GM21390 (cell line): Measurements from ENCODE around the gene RALGAPA1.
"Not testable (repeated sequence)": the region's sequence is repeated elsewhere in the genome, so short reads cannot be mapped to it uniquely, and the experiment has no call there.

Experiments
- ATAC-seq: cut with Tn5 transposase; IDR thresholded peaks from one replicate; pipeline ENCODE4 v1.9.1; 2021; ENCODE audit not compliant: unreplicated experiment

Gene RALGAPA1

DNA sequence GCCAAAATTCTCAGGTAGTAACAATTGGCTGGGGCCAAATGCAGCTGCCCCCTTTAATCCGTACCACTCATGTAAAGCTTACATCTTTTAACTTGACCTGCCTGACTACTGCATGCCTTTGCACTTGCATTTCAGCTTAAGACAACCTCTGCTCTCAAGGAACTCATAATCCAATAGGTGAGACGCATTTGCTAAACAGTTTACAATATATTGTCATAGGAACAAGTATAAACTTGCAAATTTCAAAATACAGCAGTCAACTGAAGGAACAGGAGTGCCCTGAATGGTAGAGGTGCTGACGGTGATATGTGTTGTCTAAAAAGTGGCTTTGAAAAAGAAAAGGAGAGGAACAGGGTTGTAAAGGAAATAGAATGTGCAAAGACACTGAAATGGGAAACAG is 13.4 kb upstream of the RALGAPA1 start:
- no peak for ATAC-seq

DNA sequence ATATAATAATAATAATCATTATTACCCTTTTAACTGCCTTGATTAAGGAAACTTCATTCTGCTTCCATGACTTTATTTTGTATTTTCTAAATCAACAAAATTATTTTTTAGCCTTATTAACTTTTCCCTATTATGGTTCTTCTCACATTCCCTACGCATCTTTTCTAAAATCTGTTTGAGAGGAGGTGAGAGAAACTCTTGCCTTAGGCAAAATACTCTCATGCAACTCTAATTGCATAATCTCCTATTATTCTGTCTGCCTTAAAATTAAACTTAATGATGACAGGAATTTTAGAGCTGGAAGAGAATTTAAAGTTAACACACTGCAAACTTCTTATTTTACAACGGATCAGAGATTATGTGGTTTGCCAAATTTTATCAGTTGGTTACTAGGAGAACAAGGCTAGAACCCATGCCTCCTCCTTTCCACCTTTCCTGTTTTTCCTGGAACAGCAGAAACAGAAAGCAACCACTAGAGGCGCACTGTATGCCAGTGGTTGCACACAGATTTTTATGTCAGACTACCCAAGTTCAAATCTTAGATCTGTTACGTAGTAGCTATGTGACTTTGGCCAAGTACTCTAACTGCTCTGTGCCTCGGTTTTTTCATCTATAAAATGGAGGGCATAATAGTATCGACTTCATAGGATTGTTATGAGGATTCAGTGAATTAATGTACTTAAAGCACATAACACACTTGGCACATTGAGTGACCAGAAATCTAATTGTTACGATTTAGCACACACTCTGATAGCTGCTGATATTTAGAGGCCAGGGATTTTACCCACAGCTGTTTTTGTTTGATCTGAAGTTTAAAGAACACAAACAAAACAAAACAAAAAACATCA is 12.7 kb upstream of the RALGAPA1 start:
- no peak for ATAC-seq

DNA sequence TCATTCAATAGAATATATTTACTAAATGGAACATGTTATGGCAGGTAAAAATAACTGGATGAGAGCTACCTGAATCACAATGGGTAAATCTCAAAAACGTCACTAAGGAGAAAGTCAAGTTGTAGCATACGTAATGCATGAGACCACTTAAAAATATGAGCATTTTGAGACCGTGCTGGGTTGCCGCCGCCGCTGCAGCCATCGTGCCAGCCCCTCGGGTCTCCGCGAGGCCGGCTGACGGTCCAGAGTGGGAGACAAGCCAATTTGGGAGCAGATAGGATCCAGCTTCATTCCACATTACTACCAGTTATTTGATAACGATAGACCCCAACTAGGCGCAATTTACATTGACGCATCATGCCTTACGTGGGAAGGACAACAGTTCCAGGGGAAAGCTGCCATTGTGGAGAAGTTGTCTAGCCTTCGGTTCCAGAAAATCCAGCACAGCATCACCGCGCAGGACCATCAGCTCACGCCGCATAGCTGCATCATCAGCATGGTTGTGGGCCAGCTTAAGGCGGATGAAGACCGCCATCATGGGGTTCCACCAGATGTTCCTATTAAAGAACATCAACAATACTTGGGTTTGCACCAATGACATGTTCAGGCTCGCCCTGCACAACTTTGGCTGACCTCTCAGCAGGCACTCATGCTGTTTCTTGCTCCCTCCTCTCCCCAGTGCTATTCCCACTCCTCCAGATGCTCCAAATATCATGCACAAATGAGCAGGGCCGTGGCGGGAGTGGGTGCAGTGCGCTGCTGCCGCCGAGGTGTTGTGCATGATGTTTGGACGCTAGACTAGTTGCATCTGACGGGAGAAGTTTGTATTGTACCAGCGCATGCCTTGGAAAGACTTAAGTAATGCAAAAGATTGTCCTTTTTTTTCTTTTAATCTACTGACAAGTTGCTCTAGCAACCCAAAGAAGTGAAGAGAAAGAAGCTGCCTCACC is 10.8 kb upstream of the RALGAPA1 start:
- ATAC-seq = no peak

DNA sequence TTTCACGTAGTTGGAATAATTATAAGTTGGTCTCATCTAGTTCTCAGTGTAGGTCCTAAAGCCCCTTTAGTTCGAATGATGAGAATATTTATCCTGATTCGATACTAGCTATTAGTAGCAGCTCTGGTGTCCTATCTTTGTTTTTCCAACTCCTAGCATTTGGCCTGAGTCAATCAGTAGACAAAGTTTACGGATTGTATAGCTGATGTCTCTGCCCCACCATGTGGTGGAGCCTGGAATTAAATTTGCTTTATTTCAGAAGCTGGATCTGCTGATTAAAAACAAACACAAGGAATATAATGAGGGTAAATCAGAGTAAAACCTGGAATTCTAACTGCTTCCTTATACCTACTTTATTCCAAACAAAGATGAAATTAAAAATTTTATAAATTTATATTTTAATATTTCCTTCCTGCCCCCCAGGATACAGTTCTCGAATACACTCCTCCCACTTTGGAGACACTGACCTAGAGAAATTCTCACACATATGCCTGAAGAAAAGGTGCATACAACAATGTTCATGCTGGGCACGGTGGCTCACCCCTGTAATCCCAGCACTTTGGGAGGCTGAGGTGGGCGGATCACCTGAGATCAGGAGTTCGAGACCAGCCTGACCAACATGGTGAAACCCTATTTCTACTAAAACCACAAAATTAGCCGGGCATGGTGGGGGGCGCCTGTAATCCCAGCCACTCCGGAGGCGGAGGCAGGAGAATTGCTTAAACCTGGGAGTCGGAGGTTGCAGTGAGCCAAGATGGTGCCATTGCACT is 9.4 kb upstream of the RALGAPA1 start:
- no peak for ATAC-seq

DNA sequence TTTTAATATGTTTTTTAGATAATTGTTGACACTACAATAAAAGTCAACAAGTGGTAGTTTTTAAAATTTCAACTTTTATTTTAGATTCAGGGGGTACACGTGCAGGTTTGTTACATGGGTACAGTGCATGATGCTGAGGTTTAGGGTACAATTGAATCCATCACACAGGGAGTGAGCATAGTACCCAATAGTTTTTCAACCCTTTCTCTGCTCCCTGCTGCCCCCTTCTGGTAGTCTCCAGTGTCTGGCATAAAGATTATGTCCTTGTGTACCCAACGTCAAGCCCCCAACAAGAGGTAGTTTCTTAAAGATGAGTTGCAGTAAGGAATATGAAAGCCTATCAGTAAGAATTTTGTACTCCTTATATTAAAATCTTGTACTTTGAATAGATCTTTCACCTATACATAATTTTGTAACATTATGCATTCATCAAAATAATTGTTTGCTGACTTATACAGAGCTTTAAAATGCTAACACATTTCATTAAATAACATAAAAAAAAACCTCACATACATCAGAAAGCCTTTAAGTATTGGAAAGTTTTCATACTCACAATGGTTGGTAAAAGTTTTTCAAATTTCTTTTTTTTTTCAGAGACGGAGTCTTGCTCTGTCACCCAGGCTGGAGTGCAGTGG is 5.4 kb upstream of the RALGAPA1 start:
- no peak for ATAC-seq

DNA sequence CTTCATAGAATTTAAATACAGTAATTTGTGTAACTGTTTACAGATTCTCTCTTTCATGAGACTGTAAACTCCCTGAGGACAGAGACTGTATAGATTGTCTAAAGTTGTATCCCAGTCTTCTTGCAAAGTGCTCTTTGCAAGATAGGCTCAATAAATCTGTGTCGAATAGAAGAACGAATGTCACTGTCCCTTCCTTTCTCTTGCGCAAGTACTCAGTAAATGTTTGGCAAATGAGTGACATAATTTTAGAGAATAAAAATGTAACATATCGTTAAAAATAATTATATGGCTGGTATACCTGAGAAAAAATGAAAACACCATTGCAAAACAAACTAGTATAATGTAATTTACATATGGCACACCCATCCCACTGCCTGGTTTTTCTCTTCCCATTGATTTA is 1.9 kb upstream of the RALGAPA1 start:
- ATAC-seq = no peak

DNA sequence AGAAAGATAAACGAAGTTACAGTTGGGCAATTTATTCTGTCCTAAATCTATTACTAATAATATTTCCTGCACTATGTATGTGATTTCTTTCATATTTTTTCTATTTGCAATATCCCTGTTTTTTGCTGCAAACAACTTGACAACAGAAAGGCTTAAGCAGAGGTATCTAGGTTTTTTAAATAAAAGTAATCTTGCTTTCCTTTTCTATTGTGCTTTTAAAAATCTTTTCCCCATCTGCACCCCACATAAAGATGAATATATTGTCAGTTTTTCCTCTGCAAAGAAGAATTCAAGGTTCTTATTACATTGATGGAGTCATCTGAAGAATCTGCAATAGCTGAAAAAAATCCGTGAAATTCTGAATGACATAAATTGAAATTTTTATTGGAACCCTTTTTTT is 502 bp upstream of the RALGAPA1 start:
- ATAC-seq = no peak

DNA sequence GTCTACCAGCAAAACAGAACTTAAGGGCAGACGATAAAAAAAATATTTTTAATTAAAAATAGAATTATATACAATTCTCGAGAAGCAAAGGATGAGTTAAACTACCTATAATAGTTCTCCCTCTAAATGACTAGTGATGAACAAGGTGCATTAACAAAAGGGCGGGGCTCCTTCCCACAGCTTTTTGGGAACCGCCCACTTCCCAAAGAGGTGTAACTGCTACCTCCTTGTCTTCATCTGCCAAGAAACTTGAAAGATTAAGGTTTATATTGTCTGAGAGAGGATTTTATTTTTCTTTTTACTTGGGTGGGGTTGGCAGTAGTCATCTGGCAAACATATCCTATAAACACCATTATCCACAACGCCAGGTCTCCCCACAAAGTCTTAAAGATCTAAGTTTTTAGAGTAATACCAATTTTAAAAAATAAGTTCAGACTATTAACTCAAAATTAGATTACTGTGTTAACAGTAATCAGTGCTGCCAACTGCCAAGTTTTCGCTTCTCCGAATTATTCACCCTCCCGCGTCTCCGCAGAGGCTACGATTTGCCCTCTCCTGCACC is 938 bp downstream of the RALGAPA1 start:
- no peak for ATAC-seq

DNA sequence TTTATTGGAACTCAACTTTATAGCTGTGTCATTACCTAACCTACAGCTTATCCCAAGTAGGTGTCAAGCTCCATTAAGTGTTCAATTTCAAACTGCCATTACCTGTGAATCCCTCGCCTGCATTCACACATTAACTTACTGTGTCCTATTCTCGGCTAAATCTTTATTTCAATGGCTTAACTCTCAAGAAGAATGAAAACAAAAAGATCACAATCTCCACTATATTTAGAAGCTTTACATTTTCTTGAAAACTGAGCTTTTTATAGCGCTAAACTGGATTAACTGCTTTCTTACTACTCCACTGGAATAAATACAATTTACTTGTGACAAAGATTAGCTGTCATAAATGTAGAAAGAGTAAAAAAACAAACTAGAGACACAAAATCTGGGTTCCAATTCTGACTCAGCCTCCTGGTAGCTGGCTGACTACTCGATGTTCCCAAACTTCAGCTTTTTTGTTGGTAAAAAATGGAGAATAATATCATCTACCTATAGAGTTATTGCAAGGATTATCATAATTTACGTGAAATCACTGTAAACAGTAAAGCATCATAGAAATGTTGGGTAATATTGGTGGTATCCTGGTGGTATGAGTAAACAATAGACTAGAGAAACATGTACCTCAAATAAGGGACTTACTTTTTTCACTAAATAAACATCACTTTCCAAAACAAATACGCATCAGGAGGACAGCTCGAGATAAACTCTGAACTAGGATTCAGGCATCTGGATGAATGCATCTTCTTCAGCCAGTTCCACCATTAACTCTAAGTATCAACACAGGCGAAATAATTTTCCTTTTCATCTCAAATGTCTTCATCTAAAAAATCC is 1.7 kb downstream of the RALGAPA1 start:
- ATAC-seq = no peak

DNA sequence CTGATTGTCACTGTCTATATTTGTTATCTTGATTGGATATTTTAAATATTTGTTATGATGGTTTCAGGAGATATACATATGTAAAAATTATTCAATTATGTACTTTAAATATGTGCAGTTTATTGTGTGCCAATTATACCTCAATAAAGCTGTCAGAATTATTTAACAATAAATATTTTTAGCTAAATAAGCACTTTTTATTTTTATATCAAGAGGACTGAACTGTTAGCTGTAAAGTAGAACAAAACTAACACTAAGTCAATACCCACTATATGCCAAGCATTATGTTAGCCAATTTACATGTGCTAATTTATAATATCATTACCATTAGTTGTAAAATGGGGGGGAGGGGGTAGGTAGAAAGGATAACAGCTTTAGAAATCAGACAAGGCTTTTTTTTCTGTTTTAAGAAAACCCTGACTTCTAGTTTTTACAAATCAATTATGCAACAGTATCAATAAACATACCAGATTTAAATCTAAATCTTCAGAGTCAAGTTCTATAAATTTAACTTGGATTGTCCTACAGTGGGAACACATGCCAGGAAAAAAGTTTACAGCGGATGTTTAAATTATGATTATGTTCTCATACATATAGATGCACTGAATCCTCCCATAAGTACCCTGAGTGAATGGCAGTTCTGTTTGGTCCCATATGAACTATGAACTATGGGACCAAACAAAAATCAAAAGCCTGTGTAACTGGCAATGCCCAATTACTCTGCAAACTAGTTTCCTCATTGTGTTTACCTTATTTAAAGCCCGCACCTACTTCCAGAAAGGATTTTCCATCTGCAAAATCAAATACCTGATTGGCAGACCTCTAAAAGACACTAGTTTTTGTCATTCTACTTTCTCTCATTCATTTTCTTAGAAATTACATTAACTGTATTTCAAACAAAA is 2.8 kb downstream of the RALGAPA1 start:
- no peak for ATAC-seq

DNA sequence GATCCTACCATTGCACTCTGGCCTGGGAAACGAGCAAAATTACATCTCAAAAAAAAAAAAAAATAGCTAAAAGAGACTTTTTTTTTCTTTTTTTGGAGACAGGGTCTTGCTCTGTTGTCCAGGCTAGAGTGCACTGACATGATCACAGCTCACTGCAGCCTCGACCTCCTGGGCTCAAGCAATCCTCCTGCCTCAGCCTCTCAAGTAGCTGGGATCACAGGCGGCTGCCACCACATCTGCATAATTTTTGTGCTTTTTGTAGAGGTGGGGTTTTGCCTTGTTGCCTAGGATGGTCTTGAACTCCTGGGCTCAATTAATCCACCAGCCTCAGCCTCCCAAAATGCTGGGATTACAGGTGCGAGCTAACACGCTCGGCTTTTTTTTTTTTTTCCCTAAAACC is 11.3 kb downstream of the RALGAPA1 start:
- ATAC-seq = no peak

DNA sequence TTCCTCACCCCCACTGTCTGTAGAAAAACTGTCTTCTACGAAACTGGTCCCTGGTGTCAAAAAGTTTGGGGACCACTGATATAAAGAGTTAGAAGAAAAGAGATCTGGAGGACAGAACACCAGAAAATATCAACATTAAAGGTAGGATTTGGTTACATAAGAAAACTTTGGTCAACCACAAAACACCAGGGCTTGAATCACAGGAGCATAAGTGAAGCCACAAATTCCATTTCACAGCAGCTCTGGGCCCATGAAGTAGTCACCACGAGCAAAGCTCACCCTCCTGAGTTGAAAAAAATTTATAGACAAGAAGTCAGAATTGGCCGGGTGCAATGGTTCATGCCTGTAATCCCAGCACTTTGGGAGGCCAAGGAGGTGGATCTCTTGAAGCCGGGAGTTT is 19.4 kb downstream of the RALGAPA1 start:
- no peak for ATAC-seq

DNA sequence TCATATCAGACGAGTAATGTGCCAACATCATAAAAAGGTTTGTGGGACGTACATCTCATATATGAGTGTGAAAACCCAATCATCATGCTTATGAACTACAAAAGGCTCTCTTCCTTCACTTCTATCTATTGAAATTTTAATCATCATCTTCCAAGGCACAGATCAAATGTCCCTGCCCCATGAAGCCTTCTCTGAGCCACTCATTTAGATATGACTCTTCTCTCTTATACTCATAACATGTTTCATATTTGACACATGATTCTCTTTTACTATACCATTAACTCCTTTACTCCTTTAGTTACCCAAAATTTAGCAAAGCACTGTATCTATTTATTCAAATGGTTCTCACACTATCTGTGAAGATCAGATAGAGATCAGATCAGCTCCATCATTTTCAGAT is 22.2 kb downstream of the RALGAPA1 start:
- ATAC-seq = no peak

DNA sequence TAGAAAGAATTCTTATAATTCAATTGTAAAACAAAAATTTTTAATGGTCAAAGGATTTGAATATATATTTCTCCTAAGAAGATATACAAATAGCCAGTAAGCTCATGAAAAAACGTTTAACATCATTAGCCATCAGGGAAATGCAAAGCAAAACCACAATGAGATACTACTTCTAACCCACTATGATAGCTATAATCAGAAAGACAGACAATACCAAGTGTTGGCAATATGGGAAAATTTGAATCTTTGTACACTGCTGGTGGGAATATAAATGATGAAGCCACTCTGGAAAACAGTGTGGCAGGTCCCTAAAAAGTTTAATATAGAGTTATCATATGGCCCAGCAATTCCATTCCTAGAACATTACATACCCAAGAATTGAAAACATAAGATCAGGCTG is 25.4 kb downstream of the RALGAPA1 start:
- ATAC-seq = no peak

DNA sequence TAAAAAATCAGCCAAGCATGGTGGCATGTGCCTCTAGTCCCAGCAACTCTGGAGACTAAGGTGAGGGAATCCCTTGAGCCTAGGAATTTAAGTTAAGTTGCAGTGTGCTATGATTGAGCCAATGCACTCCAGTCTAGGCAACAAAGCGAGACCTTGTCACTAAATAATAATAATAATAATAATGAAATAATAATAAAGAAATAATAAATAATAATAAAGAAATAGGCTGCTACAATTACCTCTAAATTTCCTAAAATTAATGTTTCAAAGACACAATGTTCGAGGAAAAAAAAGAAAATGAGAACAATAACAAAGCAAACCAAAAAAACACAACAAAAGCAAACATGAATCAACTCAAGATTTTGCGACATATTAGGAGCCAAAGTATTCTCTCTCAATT is 29.7 kb downstream of the RALGAPA1 start:
- ATAC-seq = no peak

DNA sequence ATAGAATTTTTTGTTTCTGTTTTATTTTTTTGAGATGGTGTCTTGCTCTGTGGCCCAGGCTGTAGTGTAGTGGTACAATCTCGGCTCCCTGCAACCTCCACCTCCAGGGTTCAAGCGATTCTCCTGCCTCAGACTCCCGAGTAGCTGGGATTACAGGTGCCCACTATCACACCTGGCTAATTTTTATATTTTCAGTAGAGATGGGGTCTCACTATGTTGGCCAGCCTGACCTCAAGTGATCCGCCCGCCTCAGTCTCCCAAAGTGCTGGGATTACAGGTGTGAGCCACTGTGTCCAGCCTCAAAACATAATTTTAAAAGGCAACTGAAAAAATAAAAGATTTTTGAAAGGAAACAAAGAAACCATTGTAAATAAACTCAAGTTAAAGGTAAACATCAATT is 31.5 kb downstream of the RALGAPA1 start:
- ATAC-seq = not testable (repeated sequence)

DNA sequence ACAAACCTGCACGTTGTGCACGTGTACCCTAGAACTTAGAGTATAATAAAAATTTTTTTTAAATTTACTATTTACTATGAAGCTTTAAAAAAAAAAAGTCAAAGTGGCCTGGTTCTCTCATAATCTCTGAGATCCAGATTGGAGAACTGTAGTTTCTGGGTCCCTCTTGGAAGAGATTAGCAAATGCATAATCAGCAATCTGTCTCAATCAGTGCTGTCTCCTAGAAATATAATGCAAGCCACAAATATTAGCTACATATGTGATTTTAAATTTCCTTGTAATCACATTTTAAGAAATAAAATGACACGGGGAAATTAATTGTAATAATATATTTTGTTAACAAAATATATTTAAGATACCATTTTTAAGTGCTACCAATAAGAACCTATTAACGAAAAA is 32.3 kb downstream of the RALGAPA1 start:
- ATAC-seq = no peak

DNA sequence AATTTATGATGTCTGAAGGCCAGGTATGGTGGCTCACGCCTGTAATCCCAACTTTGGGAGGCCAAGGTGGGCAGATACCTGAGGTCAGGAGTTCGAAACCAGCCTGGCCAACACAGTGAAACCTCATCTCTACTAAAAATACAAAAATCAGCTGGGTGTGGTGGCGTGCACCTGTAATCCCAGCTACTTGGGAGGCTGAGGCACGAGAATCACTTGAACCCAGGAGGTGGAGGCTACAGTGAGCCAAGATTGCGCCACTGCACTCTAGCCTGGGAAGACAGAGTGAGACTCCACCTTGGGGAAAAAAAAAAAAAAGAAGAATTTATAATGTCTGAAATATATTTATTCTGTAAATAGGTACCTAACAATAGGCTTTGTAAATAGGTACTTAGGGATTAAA is 33.0 kb downstream of the RALGAPA1 start:
- not testable (repeated sequence) for ATAC-seq

DNA sequence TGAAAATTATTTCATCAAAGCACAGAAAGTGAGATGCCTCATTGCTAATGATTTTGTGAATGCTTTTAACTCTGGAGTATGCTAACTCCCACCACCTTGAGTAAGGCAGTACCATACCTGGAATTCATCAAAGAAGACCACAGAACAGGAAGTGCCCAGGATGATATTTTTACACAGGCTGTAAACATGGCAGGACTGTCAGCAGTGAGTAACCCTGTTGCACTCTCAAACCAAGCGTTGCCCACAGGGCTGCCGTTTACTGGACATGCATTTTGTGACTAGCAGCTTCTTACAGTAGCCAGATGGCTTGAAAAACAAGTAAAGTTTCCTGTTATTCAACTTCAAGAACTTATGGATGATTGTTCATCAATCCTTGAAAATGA is 42.4 kb downstream of the RALGAPA1 start:
- no peak for ATAC-seq
